GM18502 (cell line): Measurements from ENCODE around the gene USP12.
"Not testable (repeated sequence)": the region's sequence is repeated elsewhere in the genome, so short reads cannot be mapped to it uniquely, and the experiment has no call there.

Source experiments
- ATAC-seq: cut with Tn5 transposase; IDR thresholded peaks from one replicate; pipeline ENCODE4 v1.9.1; 2021; ENCODE audit warnings: mild to moderate bottlenecking; ENCODE audit not compliant: unreplicated experiment, poor library complexity

Gene USP12

DNA sequence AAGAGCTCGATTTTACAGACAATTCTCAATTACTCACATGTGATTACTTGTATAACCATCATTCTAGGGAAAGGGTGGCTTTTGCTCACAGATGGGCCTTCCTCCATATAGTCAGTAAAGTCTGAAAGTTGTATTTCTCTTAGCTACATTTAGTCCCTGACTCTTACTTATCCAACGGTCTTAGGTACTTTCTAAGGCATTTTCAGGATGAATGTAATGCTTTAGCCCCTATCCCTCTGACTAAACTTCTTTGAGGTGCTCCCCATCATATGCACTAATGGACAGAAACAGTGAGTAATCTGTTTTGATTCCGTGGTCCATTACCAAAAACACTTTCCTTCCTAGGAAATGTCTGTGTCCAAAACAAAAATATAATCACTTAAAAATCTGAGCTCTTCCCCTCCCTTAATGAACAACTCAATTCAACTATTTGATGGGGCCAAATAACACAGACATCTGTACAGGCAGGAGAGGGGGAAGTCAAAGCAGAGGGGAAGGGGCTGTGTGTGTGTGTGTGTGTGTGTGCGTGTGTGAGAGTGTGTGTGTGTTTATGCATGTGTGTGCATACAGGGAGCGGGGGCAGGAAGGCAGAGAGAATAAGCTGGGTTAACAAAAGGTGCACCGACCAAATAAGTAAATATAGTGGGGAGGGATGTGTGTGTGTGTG is 84.9 kb downstream of the USP12 start:
- ATAC-seq, result no peak

DNA sequence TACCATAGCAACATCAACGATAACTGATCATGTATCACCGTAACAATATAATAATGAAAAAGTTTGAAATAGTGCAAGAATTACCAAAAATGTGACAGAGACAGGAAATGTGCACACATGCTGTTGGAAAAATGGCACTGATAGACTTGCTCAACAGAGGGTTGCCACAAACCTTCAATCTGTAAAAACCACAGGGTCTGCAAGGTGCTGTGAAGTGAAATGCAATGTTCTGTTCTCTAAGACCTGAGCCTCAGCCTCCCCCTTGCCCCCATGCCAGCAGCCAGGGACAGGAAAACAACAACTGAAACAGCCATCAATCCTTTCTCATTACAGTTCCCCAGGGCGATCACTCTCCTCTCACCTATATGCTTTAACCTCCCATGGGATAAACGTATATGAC is 88.4 kb downstream of the USP12 start:
- ATAC-seq, result no peak

DNA sequence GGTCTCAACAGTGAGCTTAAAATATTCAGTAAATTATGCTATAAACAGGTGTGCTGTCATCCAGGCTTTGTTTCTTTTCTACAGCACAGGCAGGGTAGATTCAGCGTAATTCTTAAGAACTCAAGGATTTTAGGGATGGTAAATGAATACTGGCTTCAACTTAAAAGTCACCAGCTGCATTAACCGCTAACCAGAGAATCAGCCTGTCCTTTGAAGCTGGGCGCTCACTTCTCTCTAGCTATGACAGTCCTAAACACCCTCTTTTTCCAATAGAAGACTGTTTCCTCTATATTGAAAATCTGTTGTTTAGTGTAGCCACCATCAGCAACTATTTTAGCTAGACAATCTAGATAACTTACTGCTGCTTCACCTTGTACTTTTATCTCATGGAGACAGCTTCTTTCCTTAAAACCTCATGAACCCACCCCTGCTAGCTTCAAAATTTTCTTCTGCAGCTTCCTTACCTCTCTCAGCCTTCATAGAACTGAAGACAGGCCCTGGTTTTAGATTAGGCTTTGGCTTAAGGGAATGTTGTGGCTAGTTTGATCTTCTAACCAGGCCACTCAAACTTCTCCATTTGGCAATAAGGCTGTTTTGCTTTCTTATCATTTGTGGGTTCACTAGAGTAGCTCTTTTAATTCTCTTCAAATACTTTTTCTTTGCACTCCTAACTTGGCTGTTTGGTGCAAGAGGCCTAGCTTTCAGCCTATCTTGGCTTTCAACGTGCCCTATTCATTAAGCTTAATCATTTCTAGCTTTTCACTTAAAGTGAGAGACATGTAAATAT is 89.5 kb downstream of the USP12 start:
- ATAC-seq, result no peak

DNA sequence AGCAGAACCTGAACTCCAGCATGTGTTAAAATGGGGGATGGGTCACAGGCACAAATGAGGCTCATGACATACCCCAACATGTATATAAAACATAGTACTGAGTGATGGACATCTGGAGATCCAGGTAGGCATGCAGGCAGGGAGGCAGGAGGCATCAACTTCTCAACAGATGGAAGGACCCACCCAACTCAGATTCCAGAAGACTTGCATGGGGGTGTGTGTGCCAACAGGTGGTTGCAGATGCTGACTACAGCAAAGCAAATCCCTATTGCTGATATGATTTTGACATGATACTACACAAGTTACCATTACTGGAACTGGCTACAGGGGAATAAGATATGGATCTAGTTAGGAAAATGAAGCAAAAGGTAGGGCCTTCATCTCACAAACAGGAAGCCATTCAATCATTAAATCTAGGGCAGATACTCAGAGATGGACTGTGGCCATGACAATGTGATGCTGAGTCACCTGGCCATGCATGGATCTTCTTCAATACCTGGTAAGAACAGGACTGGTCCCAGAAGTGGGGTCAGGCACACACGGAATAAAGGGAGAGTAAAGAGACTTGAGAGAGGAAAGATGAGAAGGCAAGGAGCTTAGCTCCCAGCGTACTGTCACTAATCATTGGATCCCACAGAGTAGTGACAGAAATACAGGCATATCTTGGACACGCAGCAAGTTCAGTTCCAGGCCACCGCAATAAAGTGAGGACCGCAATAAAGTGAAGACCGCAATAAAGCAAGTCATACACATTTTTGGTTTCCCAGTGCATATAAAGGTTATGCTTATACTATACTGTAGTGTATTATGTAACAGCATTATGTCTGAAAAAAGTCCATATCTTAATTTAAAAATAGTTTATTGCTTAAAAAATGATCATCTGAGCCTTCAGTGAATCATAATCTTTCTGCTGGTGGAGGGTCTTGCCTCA is 91.3 kb downstream of the USP12 start:
- ATAC-seq, result no peak

DNA sequence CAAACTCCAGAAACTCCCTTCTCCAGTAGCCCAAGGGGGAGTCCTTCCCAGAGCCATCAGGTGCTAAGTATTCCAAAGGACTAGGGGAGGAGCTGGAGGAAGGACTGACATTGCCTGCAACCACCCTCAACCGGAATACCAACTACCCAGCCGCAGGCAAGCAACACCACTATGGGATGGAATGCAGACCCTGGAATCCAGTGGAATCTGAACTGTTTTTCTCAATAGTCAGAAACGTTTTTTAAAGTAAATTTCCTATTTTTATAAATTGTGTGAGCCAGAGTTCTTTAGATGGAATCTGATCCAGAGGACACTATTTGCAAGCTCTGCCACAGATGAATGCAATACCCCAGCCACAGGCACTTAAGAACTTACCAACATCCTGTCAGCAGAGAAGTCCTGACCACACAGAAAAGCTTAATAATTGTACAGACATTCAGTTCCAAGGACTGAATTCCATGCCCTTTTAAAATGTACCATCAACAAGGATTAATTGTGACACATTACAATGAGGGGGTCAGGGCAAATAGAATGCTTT is 92.1 kb downstream of the USP12 start:
- no peak for ATAC-seq

DNA sequence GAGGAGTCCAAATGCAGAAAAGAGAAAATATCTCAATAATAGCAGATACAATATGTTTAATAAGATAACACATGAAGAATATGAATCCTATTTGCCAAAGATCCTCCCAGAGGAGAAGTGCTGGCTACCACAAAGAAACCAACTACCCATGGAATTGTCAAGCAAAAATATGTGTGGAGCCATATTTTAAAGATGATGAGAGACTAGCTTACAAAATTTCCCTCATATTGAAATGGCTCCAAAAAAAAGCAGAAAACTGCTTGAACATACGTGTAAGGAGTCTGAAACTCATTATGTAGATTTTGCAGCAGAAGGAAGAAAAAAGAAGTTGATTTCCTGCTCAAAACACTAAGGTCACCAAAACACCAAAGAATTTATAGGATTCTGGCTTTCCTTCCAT is 94.2 kb downstream of the USP12 start:
- no peak for ATAC-seq

DNA sequence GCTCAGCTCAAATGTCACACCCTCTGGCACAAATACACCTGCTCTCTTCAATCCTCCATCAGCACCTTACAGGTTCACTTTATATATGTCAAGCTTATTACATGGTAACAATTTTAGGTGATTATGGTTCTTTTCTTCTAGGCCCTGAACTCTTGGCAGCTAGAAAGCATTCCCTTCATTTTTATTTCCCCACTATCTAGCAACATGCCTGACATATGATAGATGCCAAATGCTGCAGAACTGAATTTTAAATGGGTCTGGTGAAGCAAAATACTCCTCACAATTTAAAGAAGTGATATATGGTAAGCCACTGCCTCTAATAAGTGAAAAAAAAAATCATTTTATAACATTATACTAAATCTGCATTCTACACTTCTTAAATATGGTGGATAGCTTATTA is 95.2 kb downstream of the USP12 start:
- ATAC-seq, result no peak

DNA sequence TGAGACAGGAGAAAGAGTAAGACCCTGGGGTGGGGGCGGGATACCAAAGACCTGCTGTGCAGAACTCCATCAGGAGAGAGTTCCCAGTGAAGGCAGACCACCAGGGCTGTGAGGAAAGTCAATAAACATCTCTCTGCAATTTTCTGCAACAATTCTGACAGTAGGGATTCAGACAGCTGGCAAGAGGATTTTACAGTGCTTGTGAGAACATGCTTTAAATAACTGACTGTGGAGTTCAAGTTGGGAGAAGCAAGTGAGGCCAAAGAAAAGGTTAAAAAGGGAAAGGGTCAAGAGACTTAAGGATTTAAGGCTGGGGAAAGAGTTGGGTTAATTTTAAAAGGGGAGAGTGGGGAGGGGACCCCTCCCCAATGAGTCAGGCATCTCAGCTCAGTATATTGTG is 98.4 kb downstream of the USP12 start:
- no peak for ATAC-seq

DNA sequence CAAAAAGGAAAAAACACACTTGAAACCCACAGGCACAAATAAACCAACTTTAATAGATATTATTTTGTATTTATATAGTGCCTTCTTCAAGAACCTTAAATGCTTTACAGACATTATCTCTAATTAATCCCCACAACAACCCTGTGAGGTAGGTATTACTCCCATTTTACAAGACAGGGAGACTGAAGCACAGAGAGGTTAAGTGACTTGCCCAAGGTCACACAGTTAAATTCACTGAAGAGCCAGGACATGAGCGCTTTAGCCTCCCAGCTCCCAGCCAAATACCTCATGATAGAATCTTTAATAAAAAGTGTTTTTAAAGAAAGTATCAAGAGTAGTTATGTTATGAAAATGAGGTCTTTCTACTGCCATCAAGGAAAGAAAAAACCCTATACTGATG is 105.5 kb downstream of the USP12 start:
- not testable (repeated sequence) for ATAC-seq

DNA sequence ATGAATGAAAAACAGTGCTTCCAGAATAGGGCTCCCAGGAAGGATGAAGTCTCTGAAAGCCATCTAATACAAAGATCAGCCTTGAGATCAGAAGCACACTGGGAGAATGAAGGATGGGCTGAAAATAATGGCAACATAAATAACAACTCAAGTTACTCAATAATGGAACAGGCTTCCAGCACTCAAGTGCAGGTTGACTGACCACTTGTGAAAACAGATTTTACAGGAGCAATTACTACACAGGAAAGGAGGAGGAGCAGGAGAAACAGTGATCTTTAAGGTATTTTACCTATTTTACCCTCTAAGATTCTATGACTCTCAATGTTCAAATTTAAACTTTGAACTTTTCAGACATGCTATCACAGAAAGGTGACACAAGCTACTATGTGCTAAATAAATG is 106.0 kb downstream of the USP12 start:
- ATAC-seq, result no peak

- ATAC-seq, result no peak
Measured at GRCh38 chr13:27064252-27064995, 107.2 kb downstream of the USP12 start.

DNA sequence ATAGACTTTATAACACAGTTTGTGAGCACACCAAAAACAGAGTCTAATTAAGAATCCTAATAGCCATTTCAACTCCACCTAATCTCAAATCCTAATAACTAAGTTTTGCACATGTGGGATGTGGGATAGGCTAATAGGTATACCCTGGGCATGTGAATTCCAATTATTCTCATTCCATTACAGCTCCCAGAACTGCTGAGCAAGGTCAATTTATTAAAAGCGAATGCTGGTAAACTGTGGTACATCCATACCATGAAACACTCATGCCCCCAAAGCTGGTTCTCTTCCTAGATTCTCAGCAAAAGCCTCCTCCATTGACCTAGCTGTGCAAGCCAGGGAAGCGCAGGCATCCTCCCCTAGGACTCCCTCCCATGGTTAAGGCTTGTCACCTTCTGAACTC is 113.8 kb downstream of the USP12 start:
- no peak for ATAC-seq

- no peak for ATAC-seq
Measured at GRCh38 chr13:27055526-27055925, 116.1 kb downstream of the USP12 start.

GRCh38 chr13:27054760-27055159 is 116.9 kb downstream of the USP12 start:
- no peak for ATAC-seq

- no peak for ATAC-seq
Measured at GRCh38 chr13:27053902-27054595, 117.6 kb downstream of the USP12 start.

- no peak for ATAC-seq
Measured at GRCh38 chr13:27053210-27053884, 118.3 kb downstream of the USP12 start.

DNA sequence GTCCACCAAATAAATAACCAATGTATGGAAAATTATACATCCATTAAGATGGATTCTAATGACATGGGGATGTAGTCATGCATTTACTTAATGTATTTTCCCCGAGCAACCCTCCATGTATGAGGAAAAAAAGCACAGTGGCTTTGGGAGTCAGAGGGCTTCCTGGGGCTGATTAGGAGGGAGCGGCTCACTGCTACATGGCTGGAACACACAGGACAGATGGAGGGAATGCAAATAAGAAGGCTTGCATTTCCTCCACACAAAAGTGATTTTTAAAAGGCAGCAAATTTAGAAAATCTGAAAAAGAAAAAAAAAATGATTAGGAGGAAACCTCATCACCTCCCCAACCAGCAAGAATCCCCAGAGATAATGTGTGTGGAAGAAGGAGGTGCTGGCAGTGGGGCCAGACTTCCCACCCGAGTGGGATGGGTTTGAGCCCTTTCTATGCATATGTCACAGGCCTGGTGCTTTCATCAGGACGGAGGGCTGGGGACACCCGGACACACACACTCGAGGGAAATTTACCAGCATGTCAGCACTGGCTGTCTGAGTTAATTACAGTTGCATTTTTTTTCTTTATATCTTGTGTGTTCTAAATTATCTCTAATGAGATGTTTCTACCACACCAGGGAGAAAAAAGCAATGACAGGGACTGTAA is 118.9 kb downstream of the USP12 start:
- ATAC-seq, result no peak

- no peak for ATAC-seq
Measured at GRCh38 chr13:27047081-27047480, 124.5 kb downstream of the USP12 start.
